ENCODE data around the gene MAL.

DNA sequence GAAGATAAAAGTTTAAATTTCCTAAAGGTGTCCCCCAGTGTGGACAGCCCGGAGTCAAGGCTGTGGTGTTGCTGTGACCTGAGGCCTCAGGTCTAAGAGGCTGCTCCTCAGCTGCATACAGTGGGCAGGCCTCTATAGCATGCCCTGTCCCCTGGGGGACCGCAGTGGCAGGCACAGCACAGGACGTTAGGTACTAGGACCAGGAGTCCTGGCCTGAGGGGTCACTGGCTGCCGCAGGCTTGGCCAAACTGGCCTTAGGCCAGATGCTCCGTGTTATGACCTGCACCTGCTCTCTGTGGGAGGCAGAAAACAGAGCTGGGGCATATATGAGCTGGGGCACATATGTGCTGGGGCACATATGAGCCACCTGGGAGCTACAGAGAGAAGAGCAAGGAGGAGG lies 21.2 kb upstream of the MAL start:
- no peak for TF ChIP-seq EZH2 (IDR thresholded peaks at IDR 0.05; ENCODE audit: borderline replicate concordance)
- TF ChIP-seq, protein P1, sequence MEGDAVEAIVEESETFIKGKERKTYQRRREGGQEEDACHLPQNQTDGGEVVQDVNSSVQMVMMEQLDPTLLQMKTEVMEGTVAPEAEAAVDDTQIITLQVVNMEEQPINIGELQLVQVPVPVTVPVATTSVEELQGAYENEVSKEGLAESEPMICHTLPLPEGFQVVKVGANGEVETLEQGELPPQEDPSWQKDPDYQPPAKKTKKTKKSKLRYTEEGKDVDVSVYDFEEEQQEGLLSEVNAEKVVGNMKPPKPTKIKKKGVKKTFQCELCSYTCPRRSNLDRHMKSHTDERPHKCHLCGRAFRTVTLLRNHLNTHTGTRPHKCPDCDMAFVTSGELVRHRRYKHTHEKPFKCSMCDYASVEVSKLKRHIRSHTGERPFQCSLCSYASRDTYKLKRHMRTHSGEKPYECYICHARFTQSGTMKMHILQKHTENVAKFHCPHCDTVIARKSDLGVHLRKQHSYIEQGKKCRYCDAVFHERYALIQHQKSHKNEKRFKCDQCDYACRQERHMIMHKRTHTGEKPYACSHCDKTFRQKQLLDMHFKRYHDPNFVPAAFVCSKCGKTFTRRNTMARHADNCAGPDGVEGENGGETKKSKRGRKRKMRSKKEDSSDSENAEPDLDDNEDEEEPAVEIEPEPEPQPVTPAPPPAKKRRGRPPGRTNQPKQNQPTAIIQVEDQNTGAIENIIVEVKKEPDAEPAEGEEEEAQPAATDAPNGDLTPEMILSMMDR (IDR thresholded peaks at IDR 0.05; ENCODE audit: poor library complexity) = no peak
- TF ChIP-seq EZH2phosphoT487 (IDR thresholded peaks at IDR 0.05; ENCODE audit: low read depth, severe bottlenecking, unreplicated experiment) = no peak

All from hepatocyte (in vitro differentiated cells).